KBM-7 (cell line): ENCODE measurements around the gene IL11.

Experiments
- DNase-seq: peaks from one replicate; pipeline ENCODE4 v3.0.0-alpha.2; 2015
- in situ Hi-C: fragments of 300-500 bp; cut with MboI; formaldehyde crosslinking; loops from 2 replicates; pipeline ENCODE4 v1.14.3; 2020; ENCODE audit warnings: low sequenced_read_pairs, low pct_unique_long_range_greater_than_20kb, mixed read lengths

IL11 gene

GRCh38 chr19:55376241-55376933 lies 6.1 kb upstream of the IL11 start, which contains the start of gene TMEM190:
Gene TMEM190, plus strand, starts transcription at chr19:55376826. Its CDS starts 28 bp downstream, at chr19:55376854.
- DNase-seq, result no peak
- in situ Hi-C loops, result no loop called here

DNA sequence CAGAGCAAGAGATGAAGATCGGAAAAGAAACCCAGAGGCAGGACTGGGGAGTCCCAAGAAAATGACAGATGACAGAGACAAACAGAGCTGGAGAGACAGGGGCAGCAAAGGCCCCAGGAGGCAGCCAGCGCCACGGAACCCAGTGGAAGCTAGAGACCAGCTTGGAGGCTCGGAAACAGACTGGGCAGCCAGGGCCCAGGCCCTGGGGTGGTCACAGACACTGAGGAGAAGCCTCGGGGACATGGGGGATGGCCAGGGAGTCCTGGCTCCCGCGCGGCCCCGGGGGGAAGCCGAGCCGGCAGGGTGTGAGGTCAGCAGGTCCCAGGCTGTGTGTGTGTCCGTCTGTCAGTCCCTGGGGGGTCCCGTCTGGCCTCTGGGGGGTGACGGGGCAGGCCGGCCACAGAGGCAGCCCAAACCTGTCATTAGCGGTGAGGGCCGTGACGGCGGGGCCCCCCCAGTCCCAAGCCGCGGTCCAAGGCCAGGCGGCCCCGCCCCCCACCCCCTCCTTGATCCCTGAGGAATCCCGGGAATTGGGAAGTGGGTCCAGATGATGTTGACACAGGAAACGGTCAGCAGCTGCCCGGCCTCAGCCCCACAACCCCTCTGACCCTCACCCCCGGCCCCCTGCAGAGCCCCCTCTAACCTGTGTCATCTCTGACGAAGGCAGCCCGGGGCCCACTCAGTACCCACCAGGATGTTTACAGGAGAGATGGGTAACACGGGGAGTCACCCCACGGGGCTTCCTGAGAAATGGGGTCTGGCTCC lies 3.9 kb upstream of the IL11 start:
- no peak for DNase-seq
- in situ Hi-C loops, result no loop called here

DNA sequence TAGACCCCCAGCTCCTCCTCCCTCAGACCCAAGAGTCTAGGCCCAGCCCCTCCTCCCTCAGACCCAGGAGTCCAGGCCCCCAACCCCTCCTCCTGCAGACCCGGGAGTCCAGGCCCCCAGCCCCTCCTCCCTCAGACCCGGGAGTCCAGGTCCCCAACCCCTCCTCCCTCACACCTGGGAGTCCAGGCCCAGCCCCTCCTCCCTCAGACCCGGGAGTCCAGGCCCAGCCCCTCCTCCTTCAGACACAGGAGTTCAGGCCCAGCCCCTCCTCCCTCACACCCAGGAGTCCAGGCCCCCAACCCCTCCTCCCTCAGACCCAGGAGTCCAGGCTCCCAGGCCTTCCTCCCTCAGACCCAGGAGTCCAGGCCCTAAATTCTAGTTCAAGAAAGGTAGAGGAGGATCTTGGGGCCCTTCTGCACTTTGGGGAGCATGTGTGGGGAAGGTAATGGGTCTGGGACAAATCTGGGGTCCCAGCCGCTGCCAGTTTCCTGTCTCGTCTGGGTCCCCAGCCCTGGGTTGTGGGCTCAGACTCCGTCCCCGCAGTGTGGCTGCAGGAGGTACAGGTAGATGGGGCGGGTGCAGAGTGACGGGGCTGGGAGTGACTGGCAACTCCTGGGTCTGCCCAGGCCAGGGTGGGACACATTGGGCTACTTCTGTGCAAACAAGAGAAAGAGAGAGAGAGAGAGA lies 3.2 kb upstream of the IL11 start:
- in situ Hi-C loops, result no loop called here
- DNase-seq, result no peak

GRCh38 chr19:55372316-55373081 lies 2.2 kb upstream of the IL11 start:
- in situ Hi-C loops, result no loop called here
- no peak for DNase-seq

GRCh38 chr19:55369653-55370304 lies 484 bp downstream of the IL11 start:
- in situ Hi-C loops, result no loop called here
- DNase-seq, result no peak

DNA sequence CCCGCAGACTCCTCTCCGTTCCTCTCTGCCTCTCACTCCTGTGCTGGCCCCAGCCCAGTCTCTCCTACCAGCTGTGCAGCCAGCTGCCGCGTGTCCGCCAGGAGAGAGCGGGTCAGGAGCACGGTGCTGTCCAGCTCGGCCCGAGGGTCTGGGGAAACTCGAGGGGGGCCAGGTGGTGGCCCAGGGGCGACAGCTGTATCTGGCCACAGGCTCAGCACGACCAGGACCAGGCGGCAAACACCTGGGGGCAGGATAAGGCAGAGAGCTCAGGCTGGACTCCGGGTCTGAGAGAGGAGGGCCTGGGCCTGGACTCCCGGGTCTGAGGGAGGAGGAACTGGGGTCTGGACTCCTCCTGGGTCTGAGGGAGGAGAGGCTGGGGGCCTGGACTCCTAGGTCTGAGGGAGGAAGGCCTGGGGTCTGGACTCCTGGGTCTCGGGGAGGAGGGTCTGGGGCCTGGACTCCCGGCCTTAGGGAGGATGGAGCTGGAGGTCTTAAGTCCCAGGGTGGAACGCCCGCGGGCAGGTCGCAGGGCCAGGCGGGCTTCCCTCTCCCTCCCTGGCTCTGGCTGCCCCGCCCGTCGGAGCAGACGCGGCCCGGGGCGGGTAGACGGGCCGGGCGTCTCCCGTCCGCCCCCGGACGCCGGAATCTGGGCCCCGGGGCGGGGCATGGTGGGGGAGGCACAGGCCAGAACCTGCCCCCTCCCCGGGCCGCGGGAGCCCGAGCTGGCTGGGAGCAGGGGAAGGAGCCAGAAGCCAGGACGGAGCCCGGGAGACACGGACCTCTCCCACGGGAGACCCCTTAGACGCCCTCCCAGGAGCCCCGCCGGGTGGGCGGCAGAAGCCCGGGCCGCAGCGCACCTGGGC lies 1.3 kb downstream of the IL11 start:
- in situ Hi-C loops, result no loop called here
- DNase-seq, result no peak

DNA sequence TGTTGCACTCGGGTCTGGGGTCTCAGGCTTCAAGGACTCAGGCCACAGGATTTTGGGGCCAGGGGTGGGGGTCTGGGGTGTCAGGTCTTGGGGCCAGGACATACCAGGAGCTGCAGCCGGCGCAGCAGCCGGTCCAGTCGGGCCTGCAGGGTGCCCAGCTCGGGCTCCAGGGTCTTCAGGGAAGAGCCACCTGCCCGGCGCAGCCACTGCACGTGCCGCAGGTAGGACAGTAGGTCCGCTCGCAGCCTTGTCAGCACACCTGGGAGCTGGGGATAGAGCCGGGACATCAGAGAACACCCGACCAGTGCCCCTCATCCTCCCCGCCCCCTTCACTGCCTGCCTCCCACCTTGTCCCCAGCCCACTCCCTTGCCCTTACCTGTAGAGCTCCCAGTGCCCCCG lies 2.2 kb downstream of the IL11 start:
- no peak for DNase-seq
- in situ Hi-C loops, result no loop called here

- in situ Hi-C loops, result no loop called here
- DNase-seq, result no peak
Measured at GRCh38 chr19:55366790-55367189, 3.5 kb downstream of the IL11 start.

DNA sequence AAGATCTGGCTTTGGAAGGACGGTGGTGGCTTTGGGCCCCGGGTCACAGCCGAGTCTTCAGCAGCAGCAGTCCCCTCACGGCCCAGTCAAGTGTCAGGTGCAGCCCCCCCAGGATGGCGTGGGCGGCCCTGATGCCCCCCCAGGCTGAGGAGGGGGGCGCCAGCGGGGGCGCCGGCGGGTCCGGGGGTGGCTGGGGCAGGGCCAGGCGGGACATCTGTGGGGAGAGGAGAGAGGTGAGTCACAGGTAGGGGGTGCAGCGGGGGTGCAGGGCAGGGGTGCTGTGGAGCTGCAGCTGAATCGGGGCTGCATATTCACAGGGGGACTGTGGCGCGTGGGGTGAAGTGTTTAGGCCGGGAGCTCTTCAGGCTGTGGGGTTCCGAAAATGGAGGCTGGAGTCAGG lies 4.3 kb downstream of the IL11 start:
- DNase-seq, result no peak
- in situ Hi-C loops, result no loop called here

GRCh38 chr19:55365245-55365644 lies 5.0 kb downstream of the IL11 start:
- no peak for DNase-seq
- in situ Hi-C loops, result no loop called here

DNA sequence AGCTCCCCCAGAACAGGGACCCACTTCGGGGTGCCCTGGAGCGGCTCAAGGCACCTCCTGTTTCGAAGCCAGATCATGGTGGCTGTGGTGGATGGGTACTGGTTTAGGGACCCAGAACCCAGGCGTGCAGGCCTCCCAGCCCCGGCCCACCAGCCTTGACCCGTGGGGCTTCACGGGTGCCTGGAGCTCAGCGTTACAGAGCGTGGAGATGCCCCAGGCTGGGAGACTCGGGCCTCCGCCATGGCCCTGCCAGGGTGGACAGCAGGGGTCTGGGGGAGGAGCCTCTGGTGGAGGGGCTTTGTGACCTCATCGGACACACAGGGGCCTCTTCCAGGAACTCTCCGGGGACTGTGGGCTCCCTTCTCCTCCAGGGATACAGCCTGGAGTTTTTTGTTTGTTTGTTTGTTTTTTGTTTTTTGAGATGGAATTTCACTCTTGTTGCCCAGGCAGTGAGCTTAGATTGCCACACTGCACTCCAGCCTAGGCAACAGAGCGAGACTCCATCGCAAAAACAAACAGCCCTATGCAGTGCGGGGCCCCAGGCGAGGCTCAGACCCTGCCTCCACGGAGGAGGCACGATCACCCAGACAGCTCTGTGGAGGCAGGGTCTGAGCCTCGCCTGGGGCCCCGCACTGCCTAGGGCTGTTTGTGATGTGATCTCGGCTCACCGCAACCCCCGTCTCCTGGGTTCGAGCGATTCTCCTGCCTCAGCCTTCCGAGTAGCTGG lies 7.1 kb downstream of the IL11 start, which contains the start of gene GARIN5B:
TSS of gene GARIN5B (minus strand) at position 271 of the 727 bp plus-strand sequence. CDS start at position 77, 194 bp downstream.
- in situ Hi-C loops, result no loop called here
- no peak for DNase-seq

DNA sequence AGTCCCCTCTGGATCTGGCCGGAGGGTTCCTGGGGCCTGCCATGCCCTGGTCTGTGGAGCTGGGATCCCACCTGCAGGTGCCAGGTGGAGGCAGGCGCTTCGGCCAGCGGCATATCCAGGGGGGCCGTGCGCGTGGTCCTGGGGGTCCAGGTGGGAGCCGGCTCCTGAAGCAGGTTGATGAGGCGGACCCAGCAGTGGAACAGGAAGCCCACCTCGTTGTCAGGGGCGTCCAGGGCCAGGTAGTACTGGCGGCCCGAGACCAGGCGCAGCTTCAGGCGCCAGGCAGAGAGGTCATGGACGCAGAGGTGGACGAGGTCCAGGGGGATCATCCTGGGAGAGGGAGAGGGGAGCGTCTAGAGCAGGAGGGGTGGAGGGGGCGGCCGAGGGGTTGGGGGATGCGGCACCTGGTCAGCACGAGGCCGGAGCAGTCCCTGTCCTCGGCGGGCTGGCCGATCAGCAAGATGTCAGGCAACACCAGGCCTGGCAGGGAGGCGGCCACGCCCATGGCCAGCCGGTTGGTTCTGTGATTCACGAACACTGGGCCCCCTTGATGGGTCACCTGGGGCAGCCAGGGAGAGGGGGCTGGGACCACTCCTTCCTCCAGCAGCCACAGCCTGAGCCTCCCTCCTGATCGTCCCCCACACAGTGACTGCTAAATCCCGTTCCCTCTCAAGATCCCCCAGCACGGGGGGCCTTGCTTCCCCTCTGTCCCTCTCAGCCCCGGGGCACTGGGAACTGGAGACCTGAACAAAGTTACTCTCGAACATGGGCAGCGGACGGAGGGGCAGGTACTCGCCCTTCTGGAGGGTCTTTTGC lies 7.9 kb downstream of the IL11 start:
- DNase-seq, result no peak
- in situ Hi-C loops, result no loop called here

DNA sequence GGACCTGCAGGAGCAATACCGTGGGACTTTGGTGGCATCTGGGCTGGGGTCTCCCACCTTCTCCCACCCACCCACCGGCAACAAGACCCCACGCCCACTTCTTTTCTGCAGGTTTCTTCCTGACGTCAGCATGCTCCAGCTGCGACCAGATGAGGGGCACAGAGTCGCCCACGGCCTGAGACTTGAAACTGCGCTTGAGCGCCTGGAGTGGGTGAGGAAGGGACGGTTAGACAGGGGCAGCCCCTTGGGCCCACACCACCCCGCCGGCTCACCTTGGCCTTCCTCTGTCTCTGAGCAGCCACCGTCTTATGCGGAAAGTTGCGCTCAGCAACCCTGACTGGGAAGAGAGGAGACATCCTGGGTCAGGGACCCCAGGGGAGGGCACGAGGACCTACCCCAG lies 9.4 kb downstream of the IL11 start:
- in situ Hi-C loops, result no loop called here
- no peak for DNase-seq

DNA sequence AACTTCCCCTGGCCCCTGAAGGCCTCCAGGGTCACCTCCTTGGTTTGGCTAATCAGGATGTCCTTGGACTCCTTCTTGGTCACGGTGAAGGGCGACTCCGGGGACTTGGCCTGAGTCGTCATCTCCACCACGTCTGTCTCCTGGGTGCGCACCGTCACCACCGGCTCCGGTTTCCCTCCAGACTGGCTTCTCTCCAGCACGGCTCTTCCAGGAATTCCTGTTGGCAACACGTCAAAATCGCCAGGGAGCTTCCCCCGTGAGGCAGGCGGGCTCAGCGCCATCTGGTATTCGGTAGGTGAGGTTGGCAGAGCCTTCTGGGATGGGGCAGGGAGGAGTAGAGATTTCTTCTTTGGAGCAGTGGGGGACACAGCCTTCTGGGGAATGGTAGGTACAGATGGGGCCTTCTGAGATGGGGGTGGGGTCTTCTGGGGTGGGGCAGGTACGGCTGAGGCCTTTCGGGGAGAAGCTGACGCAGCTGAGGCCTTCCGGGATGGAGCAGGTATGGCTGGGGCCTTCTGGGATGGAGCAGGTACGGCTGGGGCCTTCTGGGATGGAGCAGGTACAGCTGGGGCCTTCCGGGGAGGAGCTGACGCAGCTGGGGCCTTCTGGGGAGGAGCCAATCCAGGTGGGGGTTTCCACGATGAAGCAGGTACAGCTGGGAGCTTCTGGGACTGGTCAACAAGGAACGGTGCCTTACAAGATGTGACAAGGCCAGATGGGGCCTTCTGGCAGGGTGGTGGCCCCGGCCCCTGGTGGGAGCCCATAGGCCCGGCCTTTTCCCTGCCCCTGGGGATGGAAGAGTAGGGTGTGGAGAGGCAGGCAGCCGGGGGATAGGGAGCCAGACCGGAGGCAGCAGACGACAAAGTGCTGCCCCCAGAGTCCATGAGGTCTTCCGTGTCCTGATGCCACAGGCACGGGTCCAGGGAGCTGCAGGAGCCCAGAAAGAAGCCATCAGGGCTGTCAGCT lies 11.0 kb downstream of the IL11 start:
- DNase-seq, result no peak

DNA sequence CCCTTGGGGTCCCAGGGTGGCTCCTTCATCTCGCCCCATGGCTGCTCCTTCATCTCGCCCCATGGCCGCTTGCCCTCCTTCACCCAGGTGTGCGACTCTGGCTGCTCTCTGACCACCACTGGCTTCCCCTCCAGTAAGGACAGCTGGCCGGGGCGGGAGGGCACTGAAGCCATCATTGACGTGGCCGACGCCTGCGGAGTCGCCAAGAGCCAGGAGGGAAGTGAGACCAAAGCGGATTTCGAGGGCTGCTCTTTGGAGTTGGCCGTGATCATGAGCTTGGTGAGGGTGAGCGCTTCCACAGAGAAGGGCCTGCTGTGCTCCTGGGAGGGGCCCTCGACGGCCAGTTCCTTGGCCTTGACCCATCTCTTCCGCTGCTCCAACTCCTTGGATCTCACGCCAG lies 11.8 kb downstream of the IL11 start:
- no peak for DNase-seq
- in situ Hi-C loops, result no loop called here

More for the DNA sequence above, 11.0 kb downstream of the IL11 start:
- in situ Hi-C loops, result no loop called here
